Measurements from ENCODE around the gene OPA3. TPM values are rescaled to one million over a fixed set of nuclear protein-coding genes. Genes with fewer than 3 reads are reported as not detected.

OPA3 gene
- total and polyA plus RNA-seq, 10 of the 15 experiments (the other 5 are each of a cell fraction or from before 2014, with no cell fraction given), result 2.2 to 24.3 (median 13.3) TPM

DNA sequence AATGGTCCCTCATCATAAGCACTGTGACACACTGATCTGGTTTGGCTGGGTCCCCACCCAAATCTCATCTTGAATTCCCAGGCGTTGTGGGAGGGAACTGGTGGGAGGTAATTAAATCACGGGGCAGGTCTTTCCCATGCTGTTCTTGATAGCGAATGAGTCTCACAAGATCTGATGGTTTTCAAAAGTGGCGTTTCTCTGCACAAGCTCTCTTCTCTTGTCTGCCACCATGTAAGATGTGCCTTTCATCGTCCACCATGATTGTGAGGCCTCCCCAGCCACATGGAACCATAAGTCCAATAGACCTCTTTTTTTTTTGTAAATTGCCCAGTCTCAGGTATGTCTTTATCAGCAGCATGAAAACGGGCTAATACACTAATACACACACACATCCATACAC, 24.3 kb upstream of the OPA3 start:
- Histone ChIP-seq H3K27ac (ENCODE audit: control insufficient read depth, insufficient read depth) (no peak overlapping the region), H3K36me3 (ENCODE audit: control insufficient read depth in 2 of 2, insufficient read depth in 2 of 2, low read length in 1 of 2) (peaks cover 1 to 18% of the 10 kb centered on the region in 2 experiments; a peak in 3 of 4 replicates), H3K27me3 (replicated peaks in 1 of 2; ENCODE audit: control insufficient read depth in 2 of 2, insufficient read depth in 2 of 2, low read length in 1 of 2) (no peaks in the 10 kb centered on the region), H3K4me1 (ENCODE audit: control insufficient read depth, insufficient read depth, low read length) (peaks cover 11% of the 10 kb centered on the region), H3K4me2 (ENCODE audit: control insufficient read depth, insufficient read depth) (no peak overlapping the region), H3K9me3 (replicated peaks; ENCODE audit: control insufficient read depth, insufficient read depth, low read length) (no peaks in the 10 kb centered on the region; the same call in 2 of the 3 replicates), H3K9ac (ENCODE audit: control insufficient read depth, insufficient read depth, low read length) (no peak overlapping the region), H3K4me3 (no peak overlapping the region), H3K79me2 (ENCODE audit: control insufficient read depth, insufficient read depth, low read length) (no peaks in the 10 kb centered on the region), H2AFZ (ENCODE audit: control insufficient read depth, low read depth, low read length) (no peak overlapping the region), H4K20me1 (ENCODE audit: control insufficient read depth, insufficient read depth) (no peaks in the 10 kb centered on the region)
- RAD21 ChIA-PET (ENCODE audit: unreplicated experiment), result interaction anchor here (4.3 kb wide), 1 partner anchor 33 kb away, joined by 29 read pairs; no protein-coding TSS in a partner anchor
- in situ Hi-C loops (cut with MboI), result no loop called here
- WGBS (ENCODE audit: insufficient coverage, insufficient replicate concordance, low lambda C conversion rate, missing lambda C conversion rate), result 91% methylated on average over 6 of the region's 6 CpGs
- FAIRE-seq (no peak), ATAC-seq (no peak), DNase-seq (ENCODE audit: low read depth, low spot score) (no peak)
- TF ChIP-seq BCLAF1 (IDR thresholded peaks at IDR 0.05), result no peak
- TF ChIP-seq KLF5 (IDR thresholded peaks at IDR 0.05; ENCODE audit: partially characterized antibody), result no peak
- TF ChIP-seq, protein P1, sequence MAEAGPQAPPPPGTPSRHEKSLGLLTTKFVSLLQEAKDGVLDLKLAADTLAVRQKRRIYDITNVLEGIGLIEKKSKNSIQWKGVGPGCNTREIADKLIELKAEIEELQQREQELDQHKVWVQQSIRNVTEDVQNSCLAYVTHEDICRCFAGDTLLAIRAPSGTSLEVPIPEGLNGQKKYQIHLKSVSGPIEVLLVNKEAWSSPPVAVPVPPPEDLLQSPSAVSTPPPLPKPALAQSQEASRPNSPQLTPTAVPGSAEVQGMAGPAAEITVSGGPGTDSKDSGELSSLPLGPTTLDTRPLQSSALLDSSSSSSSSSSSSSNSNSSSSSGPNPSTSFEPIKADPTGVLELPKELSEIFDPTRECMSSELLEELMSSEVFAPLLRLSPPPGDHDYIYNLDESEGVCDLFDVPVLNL (IDR thresholded peaks at IDR 0.05; ENCODE audit: low read depth, low read length), result no peak
- TF ChIP-seq TARDBP (IDR thresholded peaks at IDR 0.05; ENCODE audit: borderline replicate concordance), result no peak
- no peak for TF ChIP-seq IRF3 (IDR thresholded peaks at IDR 0.05)
- TF ChIP-seq HCFC1 (IDR thresholded peaks at IDR 0.05; ENCODE audit: low read length), result no peak
- no peak for TF ChIP-seq MXI1 (IDR thresholded peaks at IDR 0.05; ENCODE audit: low read depth, low read length)
- TF ChIP-seq BRCA1 (IDR thresholded peaks at IDR 0.05; ENCODE audit: low read depth, low read length), result no peak
- TF ChIP-seq CBX5 (IDR thresholded peaks at IDR 0.05; ENCODE audit: low read depth), result no peak
- TF ChIP-seq, protein P2, sequence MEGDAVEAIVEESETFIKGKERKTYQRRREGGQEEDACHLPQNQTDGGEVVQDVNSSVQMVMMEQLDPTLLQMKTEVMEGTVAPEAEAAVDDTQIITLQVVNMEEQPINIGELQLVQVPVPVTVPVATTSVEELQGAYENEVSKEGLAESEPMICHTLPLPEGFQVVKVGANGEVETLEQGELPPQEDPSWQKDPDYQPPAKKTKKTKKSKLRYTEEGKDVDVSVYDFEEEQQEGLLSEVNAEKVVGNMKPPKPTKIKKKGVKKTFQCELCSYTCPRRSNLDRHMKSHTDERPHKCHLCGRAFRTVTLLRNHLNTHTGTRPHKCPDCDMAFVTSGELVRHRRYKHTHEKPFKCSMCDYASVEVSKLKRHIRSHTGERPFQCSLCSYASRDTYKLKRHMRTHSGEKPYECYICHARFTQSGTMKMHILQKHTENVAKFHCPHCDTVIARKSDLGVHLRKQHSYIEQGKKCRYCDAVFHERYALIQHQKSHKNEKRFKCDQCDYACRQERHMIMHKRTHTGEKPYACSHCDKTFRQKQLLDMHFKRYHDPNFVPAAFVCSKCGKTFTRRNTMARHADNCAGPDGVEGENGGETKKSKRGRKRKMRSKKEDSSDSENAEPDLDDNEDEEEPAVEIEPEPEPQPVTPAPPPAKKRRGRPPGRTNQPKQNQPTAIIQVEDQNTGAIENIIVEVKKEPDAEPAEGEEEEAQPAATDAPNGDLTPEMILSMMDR (IDR thresholded peaks at IDR 0.05 in 2 of 3, conservative IDR thresholded peaks at IDR 0.05 in 1 of 3; ENCODE audit: control insufficient read depth in 2 of 3, extremely low read depth in 1 of 3, insufficient read depth in 1 of 3, low read depth in 3 of 3, low read length in 3 of 3), result no peak
- no peak for TF ChIP-seq ETV6 (conservative IDR thresholded peaks at IDR 0.05 in 1 of 2, IDR thresholded peaks at IDR 0.05 in 1 of 2; ENCODE audit: borderline replicate concordance in 1 of 2, low read depth in 1 of 2)
- no peak for TF ChIP-seq NRF1 (conservative IDR thresholded peaks at IDR 0.05; ENCODE audit: low read depth, low read length)
- TF ChIP-seq CBFB (IDR thresholded peaks at IDR 0.05; ENCODE audit: low read depth), result no peak
- TF ChIP-seq HDGF (IDR thresholded peaks at IDR 0.05), result no peak
- TF ChIP-seq ZNF24 (IDR thresholded peaks at IDR 0.05), result no peak
- TF ChIP-seq JUNB (IDR thresholded peaks at IDR 0.05), result no peak
- BruUV-seq (replicated peaks), result no TSS peak
- POLR2A ChIA-PET, result no interaction called here
- CTCF ChIA-PET, result interaction anchor here (1.0 kb wide), 1 partner anchor 33 kb away, joined by 4 read pairs; no protein-coding TSS in a partner anchor
- SMC1A ChIA-PET (ENCODE audit: uncharacterized antibody, unreplicated experiment), result no interaction called here
- intact Hi-C loops (cut with micrococcal nuclease; ENCODE audit: unreplicated experiment), result no loop called here

Measured in GM12878 (cell line).